HG03064 (cell line): ENCODE results near the gene RSRC1.
"Not testable (repeated sequence)": the region's sequence is repeated elsewhere in the genome, so short reads cannot be mapped to it uniquely, and the experiment has no call there.

Experiments
- ATAC-seq: cut with Tn5 transposase; IDR thresholded peaks from one replicate; pipeline ENCODE4 v1.9.1; 2021; ENCODE audit warnings: low read depth; ENCODE audit not compliant: unreplicated experiment

RSRC1 gene

DNA sequence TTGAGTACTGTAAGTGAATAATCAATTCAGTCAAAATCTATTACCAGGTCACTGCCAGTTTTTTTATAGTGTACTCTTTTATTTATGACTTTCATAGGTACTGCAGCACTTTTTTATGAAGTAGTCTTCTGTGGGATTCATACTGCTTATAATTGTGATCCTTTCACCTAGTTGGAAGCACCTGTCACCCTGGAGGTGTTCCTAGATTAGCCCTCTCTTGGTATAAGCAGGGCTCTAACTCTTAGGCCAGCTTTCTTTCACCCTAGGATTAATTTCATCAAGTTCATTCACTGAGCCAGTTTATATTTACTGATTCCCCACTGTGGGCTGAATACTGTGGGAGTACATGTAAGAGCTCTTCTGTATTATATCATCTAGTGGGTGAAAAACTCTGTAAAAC, 395.2 kb downstream of the RSRC1 start:
- no peak for ATAC-seq

DNA sequence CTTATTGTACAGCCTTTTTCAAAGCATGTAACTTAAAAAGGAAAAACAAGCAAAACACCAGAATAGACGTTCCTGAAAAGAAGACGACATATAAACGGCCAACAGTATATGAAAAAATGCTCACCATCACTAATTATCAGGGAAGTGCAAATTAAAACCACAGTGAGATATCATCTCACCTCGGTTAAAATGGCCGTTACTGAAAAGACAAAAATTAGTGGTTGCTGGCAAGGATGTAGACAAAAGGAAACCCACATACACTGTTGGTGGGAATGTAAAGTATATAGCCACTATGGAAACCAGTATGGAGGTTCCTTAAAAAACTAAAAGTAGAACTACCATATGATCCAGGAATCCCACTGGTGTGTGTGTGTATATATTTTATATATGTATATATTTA, 396.6 kb downstream of the RSRC1 start:
- no peak for ATAC-seq

DNA sequence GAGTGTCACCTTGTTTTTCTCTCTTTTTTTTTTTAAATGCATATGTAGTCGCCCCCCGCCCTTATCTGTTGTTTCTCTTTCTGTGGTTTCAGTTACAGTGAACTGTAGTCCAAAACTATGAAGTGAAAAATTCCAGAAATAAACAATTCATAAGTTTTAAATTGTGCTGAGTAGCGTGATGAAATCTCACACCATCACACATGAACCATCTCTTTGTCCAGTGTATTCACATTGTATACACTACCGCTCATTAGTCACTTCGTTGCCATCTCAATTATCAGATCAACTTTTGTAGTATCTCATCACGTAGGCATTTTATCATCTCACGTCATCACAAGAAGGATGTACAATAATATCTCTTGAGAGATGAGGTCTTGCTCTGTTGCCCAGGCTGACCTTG, 398.6 kb downstream of the RSRC1 start:
- ATAC-seq, result no peak

DNA sequence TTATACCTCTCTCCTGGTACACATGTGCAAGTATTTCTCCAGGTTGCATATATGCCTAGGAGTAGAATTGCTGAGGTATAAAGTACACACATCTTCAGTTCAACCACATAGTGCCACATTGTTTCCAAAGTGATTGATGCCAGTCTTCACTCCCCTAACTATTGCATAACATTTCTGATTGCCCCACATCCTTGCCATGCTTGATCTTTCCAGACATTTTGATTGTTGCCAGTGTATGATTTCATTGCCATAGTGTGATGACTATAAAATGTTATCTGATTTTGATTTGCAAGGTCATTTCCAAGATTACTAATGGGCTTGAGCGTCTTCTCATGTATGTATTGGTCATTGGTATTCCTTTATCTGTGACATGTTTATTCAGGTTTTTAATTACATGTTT, 400.0 kb downstream of the RSRC1 start:
- ATAC-seq, result no peak

DNA sequence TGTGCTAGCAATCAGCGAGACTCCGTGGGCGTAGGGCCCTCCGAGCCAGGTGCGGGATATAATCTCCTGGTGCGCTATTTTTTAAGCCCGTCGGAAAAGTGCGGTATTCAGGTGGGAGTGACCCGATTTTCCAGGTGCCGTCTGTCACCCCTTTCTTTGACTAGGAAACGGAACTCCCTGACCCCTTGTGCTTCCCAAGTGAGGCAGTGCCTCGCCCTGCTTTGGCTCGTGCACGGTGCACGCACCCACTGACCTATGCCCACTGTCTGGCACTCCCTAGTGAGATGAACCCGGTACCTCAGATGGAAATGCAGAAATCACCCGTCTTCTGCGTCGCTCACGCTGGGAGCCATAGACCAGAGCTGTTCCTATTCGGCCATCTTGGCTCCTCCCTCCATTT, 406.8 kb downstream of the RSRC1 start:
- ATAC-seq, result not testable (repeated sequence)

DNA sequence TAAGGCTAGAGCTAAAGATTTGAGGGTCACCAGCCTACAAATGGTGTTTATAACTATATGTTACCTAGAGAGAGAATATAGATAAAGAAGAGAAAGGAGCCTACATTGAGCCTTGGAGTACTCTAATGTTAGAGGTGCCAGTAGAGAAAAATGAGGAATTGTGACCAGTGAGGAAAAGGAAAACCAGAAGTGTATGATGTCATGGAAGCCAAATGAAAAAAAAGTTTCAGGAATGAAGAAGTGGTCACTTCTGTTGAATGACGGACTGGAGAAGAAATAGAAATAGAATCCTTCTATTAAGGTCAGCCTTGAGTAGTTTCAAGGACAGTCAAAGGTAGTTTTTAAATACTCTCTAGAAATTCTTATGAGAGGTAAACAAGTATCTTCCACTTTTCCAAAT, 409.9 kb downstream of the RSRC1 start:
- no peak for ATAC-seq

DNA sequence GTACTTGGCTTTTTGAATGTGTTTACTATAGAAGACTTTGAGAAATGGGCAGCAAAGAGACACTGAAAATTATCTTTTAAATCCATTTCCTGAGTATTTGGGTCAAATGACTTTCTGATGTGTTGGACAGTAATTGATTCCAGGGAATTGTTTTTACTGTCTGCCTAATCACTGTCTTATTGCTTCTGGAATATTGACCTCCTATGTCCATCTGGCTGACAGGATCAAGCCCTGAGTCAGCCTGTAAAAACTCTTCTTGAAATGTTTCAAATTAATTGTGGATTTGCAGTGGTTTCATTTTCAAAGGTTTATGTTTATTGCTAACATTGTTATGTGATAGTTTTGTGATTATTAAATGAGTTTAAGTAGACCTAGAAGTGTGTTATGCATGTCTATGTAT, 410.5 kb downstream of the RSRC1 start:
- no peak for ATAC-seq

DNA sequence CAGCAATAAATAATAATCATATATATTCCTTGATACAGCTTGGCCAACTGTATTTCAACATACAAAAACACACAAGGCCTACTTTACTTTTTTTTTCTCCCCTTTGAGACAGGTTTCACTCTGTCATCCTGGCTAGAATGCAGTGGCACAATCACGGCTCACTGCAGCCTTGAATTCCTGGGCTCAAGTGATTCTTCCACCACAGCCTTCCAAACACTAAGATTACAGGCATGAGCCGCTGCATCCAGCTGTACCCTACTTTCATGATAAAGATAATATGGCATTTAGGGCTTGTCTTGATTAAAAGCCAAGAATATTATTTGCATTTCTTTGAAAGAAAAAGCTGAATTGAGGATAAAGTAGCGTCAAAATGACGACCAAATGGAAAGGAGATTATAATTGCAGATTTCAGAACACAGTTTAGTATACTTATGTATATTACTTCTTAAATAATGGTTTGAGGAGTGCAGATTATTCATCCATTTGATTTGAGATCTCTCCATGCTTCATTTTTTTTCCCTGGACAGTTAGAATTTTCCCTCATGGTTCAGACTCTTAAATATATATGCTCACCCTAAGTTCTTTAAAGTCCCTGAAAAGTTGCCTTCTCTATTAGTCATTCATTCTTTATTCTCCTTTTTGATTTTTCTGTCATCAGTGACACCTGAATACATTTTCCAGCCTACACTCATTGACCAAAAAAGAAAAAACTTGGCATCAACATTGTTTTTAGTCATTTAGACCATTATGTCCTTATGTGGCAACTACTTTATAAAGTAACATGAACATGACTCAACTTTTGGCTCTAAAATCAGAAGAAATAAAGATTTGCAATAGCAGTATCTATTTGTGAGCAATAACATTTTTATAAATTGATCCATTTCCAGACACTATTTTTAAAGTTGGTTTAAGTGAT, 412.6 kb downstream of the RSRC1 start:
- no peak for ATAC-seq

DNA sequence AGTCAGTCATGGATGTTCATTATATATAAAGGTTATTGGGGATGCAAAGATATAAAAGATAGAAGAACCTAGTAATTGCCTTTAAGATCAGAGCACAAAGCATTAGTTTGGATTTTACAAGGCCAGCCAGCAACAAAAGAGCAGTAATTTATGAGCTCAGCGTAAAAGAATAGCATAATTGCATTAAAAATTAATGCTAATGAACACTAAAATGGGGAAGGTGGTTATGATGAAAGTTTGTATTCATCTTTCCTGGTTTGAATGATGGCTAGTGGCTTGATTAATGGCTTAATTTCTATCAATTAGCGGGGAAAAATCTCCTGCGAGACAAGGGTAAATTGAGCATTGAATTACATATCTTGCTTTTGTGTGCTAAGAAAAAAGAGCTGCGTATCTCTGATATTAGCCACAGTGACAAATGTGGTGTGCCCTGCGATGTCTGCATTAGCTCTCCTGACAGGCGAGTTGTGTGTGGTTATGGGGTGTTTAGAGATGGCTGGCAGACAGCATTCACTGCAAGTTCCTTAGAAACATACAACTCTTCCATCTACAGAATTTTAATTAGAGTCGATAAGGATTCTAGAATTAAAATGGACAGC, 418.3 kb downstream of the RSRC1 start:
- ATAC-seq, result no peak

DNA sequence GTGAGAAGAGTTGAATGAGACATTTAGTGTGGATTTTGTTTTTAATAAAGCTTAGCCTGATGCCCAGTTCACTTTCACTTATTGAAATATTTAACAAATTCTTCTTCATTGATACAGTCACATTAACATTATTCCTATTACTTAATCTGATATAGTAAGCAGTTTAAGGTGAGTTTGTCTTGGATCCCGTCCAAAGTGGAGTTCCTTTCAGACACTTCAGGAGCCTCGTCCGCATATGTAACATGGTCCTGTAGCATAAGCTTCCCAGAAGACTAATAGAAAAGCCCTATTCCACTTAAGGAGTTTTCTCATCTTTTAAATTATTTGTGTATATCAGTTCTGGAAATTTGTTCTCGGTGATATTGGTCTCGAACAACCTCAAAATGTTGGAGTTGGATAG, 421.4 kb downstream of the RSRC1 start:
- ATAC-seq, result no peak

DNA sequence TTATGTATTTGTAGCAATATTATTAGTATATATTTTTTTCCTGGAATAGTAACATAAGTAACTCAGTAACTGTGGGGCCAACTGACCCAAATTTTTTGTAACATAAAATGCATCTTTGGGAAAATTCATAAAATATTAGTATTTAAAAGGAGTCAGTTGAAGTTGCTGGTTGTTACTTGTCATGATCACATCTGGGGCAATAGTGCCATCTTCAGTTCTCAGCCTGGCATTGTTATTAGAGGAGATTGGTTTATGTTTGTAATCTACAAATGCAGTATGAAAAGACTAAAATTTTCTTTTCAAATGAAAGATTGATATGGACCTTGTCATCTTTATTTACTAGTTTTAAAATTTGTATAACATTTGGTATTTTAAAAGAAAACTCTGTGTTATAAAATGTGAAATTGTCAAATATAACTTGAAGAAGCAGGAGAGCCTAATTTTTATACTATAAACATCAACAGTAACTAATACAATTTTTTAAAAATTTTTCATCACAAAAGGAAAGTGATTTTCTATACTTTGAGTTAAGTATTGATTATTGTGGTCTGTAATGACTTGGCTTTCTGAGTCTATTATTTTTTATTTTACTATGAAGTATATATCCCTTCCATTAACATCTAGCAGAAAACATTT, 422.3 kb downstream of the RSRC1 start:
- no peak for ATAC-seq

DNA sequence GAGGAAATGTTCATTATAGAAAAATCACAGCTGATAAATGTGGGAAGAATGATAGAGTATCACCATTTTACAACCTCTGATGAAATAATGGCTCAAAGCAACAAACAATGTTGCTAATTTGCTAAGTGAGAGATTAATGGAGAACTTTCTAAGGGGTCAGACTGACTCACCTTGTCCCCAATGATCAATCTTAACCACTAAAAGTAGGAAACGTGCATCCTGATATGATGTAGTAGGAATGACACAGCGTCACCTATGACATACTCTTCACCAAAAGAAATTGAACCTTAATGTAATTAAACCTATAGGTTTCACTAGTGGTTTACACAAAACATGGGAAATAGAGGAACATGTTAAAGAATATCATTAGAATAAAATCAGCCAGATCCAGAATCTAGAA, 426.0 kb downstream of the RSRC1 start:
- ATAC-seq, result no peak

DNA sequence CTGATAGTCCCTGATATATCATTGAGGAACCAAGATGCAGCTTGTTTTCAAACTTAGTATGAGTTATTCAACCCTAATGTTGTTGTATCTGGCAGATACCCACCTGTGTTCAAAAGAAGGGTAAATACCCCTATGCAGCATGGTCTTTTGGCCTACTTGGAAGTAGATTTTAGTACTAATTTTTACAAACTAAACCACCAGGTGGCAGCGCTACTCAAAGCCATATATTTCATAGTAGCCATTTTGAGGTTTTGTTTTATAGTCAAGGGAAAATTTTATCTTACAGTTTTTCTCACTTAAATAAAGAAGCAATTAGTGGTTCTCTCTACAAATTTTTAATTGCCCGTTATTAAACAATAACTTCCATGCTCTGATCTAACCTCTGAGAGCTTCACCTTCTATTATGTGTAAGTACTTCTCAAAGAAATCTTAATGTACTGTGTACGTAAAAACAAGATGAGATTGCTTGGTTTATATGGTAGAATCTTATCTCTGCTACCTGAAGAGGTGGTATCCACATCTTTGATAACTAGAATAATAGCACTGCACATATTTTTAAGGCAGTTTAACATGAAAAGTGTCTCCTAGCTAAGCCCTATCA, 429.6 kb downstream of the RSRC1 start:
- no peak for ATAC-seq

DNA sequence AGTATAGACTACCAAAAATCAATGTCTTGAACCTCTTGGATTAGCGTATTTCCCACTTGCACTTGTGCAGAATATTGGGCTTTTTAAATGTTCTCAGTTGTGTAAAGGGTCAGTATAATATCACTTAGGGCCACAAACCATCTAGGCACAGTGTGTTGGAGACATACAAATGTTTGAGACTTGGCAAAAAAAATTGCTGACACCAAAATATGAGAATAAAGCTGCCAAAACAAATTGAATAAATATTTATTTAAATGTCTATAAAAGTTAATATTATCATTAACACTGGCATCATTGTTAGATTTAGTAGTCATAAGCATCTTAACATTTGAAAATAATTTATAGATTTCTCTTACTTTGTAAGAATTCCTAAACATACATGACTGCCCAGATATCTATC, 430.2 kb downstream of the RSRC1 start:
- ATAC-seq, result no peak

DNA sequence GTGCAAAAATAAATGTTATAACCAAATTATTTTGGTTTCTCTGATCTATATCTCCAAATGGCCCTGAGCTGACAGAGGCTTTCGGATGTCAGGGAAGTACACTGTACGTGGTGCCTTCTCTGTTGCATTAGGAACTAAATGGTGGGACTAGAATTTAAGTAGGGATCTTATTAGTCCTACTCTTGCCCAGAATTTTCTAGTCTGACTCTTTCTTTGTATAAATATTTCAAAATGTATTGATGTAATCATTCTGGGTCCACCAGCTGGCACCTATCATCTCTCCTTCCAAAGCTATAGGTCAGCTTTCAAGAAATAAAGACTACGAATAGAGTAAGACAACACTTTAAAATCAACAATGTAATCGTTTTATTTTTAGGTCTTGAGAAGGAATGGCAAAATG, 438.8 kb downstream of the RSRC1 start:
- ATAC-seq, result no peak

DNA sequence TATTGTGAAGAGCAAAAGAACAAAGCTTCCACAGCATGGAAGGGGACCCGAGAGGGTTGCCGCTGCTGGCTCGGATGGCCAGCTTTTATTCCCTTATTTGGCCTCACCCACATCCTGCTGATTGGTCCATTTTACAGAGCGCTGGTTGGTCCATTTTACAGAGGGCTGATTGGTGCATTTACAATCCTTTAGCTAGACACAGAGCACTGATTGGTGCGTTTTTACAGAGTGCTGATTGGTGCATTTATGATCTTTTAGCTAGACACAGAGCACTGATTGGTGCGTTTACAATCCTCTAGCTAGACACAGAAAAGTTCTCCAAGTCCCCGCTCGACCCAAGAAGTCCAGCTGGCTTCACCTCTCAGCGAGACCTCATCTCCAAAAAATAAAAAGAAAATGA, 440.0 kb downstream of the RSRC1 start:
- ATAC-seq, result not testable (repeated sequence)

DNA sequence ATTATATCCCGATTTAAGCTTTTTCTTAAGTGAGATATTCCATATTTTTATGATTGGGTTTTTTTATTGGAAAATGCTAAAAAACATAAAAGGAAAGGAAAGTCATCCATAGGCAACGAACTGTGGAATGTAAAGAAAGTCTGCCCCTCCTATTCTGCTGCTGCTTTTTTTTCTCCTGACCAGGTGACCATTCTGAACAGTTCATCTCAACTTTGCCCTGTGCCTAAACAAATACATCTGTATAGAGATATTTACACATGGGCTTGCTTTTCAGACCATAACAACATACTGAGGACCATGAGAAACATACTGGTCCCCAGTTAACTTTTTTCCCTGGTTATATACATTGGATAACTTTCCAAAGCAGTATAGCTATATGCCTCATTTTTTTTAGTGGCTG, 442.2 kb downstream of the RSRC1 start:
- no peak for ATAC-seq

DNA sequence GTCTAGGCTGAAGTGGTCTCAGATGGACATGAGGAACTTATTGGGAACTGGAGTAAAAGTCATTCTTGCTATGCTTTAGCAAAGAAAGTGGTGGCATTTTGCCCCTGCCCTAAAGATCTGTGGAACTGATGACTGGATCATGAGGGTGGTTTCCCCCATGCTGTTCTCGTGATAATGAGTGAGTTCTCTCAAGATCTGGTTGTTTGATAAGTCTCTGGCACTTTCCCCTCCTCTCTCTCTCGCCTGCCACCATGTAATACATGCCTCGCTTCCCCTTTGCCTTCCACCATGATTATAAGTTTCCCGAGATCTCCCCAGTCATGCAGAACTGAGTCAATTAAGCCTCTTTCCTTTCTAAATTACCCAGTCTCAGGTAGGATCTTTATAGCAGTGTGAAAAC, 449.6 kb downstream of the RSRC1 start:
- ATAC-seq, result no peak

DNA sequence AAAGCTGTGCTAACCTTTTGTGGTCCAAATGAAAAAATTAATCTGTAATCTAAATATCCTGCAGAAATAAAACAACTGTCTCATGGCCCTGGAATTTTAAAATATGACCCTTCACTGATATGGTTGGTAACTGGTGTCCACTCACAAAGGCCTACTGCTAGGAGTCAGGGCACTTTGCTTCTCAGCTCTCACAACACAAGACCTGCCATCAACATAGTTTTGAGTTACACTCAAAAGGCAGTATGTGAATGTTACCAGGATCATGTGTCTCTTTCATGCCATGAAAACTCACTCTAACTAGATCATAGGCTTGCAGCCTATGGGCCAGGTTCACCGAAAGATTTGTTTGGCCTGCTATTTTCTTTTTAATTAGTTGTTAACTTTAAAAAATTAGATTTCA, 451.1 kb downstream of the RSRC1 start:
- ATAC-seq, result no peak

DNA sequence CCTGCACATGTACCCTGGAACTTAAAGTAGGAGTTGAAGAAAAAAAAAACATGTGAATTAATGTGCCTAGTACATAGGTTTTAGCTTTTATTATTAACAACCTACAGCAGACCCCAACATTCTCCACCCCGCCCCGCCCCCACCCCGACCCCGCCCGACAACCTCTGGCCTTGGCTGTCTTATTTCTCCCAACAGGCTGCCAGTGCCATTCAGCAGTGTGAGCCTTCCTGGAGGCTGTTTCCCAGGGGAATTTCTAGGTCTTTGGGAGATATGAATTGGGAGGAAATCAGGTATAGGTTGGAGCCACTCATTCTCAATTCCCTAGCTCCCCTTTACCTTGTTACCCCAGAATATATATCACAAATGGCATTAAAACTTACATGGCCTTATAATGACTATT, 452.8 kb downstream of the RSRC1 start:
- ATAC-seq, result no peak

DNA sequence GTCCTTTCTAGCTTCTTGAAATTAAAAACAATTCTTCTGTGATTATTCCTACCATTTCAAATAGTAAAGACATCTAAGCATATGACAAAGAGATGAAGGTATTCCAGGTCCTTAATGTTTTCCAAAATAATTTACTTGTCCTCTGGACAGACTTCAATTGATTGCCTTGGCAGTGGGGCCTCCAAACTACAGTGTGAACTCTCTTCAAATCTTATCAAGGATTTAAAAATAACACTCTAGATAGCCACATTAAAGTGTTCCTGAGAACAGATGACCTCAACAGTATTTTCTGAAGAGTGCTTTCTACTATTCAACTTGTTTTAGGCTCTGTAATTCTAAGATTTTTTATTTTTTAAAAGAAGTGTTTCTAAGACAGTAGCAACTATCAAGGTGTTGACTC, 453.2 kb downstream of the RSRC1 start:
- no peak for ATAC-seq
